ENCODE data around the gene LDLRAD3.

LDLRAD3 gene

DNA sequence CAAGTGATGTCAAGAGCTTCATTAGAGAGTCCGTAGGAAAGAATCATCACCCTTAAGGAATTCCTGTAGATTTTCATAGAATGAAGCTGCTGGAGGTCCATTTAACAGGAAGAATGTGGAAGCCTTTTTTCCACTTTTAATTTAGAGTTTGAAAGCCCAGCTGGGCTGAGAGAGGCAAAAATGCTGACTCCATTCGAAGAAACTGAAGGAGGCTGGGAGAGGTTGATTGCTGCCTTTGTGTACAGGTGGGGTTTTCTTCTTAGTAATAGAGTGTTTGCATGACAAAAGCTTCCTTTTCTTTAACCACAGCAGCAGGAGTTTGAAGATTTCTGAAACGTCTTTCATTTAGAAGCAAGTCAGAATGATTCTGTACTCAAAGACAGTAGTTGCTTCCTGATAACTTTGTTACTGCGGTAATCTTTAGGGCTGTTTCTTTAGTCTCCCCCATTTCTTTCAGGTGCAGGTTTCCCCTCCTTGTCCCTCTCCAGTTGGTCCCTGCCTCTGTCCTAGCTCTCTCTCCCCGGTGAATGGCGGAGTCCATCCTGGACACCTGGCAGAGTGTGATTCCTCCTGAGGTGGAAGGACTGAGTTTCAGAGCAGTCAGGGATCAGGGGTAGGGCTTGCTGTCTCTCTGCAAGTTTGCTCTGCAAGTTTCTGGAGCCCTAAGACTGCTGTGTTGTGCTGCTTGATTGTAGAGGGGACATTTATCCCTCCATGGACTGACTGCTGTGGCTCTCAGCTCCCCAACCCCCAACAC is 166.2 kb downstream of the LDLRAD3 start:
- DNase-seq: peak in 2 of 3 donors; percentile 61 to 78
- ChIA-PET POLR2A (interaction anchor here (0.5 kb wide), 1 partner anchor 714 kb away, joined by 3 read pairs; no protein-coding TSS in a partner anchor), CTCF (interaction anchor here (1.1 to 2.1 kb wide), 3 partner anchors 8 to 18 kb away, joined by 3 to 4 read pairs (median 4); no protein-coding TSS in a partner anchor)
- no peak overlapping the region for H3K4me3 ChIP-seq (ENCODE audit: control insufficient read depth in 1 of 7, extremely low read depth in 1 of 7, insufficient read depth in 4 of 7, low read depth in 2 of 7, low read length in 6 of 7)
- peaks cover 0 to 2% (median 0%) of the 10 kb centered on the region in 5 experiments for H3K27me3 ChIP-seq (replicated peaks in 2 of 5; ENCODE audit: control insufficient read depth in 4 of 5, insufficient read depth in 5 of 5, low read length in 4 of 5)
- 35% methylated on average over 4 of the region's 6 CpGs for WGBS (ENCODE audit: insufficient coverage)
- peaks cover 0 to 38% (median 22%) of the 10 kb centered on the region in 4 experiments for H3K4me1 ChIP-seq (ENCODE audit: control extremely low read depth in 1 of 4, control insufficient read depth in 4 of 4, insufficient read depth in 4 of 4, low read length in 3 of 4)
- H3K36me3 ChIP-seq (ENCODE audit: control insufficient read depth in 4 of 4, insufficient read depth in 4 of 4, low read length in 3 of 4): no peaks in the 10 kb centered on the region
- peaks cover 0 to 13% (median 7%) of the 10 kb centered on the region in 5 experiments for H3K9me3 ChIP-seq (ENCODE audit: control extremely low read depth in 1 of 5, control insufficient read depth in 4 of 5, insufficient read depth in 2 of 5, low read depth in 1 of 5, low read length in 4 of 5)
- H3K27ac ChIP-seq (ENCODE audit: insufficient read depth in 1 of 2, low read depth in 1 of 2, low read length in 2 of 2, poor library complexity in 1 of 2, severe bottlenecking in 2 of 2): no peak overlapping the region

DNA sequence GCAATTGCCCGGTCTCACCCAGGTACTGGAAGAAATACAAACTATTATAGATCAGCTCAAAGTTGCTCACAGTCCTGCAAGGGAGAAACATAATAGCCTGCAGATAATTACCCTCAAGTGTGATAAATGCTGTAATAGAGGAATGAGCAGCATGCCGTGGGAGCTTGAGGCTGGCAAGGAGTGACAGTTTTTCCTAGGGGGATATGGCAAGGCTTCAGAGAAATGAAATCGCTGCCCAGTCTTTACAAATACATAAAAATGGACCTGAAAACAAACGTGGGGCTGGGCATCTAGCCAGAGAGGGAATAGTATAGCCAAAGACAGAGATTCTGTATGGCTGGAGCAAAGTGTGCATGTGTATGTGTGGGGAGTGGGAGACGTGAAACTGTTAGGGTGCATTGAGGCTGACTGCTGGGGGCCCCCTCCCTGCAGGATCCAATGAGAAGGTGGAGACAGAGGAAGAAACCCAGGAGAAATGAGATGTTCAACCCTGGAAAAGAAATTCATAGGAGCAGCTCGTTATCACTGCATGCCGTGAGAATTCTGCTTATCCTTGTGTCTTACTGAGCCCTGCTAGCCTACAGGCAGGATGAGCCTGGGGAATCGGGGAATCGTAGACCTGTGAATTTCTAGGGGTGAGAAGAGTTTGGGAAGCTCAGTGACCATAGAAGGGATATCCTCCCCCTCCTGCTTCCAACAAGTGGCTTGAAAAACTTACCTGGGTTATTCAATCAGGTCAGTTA is 167.0 kb downstream of the LDLRAD3 start:
- ChIA-PET POLR2A (interaction anchor here (0.7 kb wide), 1 partner anchor 37 kb away, joined by 8 read pairs; no protein-coding TSS in a partner anchor), CTCF (interaction anchor here (0.9 to 2.1 kb wide), 4 partner anchors 9 to 21 kb away, joined by 3 to 5 read pairs (median 4); no protein-coding TSS in a partner anchor)
- WGBS (ENCODE audit: insufficient coverage): 78% methylated on average over 6 of the region's 9 CpGs
- Histone ChIP-seq H3K4me3 (ENCODE audit: control insufficient read depth in 1 of 7, extremely low read depth in 1 of 7, insufficient read depth in 4 of 7, low read depth in 2 of 7, low read length in 6 of 7) (no peak overlapping the region), H3K36me3 (ENCODE audit: control insufficient read depth in 4 of 4, insufficient read depth in 4 of 4, low read length in 3 of 4) (peaks cover 0 to 4% (median 0%) of the 10 kb centered on the region in 4 experiments), H3K4me1 (ENCODE audit: control extremely low read depth in 1 of 4, control insufficient read depth in 4 of 4, insufficient read depth in 4 of 4, low read length in 3 of 4) (peaks cover 0 to 30% (median 19%) of the 10 kb centered on the region in 4 experiments), H3K9me3 (ENCODE audit: control extremely low read depth in 1 of 5, control insufficient read depth in 4 of 5, insufficient read depth in 2 of 5, low read depth in 1 of 5, low read length in 4 of 5) (peaks cover 0 to 14% (median 7%) of the 10 kb centered on the region in 5 experiments), H3K27me3 (replicated peaks in 2 of 5; ENCODE audit: control insufficient read depth in 4 of 5, insufficient read depth in 5 of 5, low read length in 4 of 5) (no peaks in the 10 kb centered on the region), H3K27ac (ENCODE audit: insufficient read depth in 1 of 2, low read depth in 1 of 2, low read length in 2 of 2, poor library complexity in 1 of 2, severe bottlenecking in 2 of 2) (no peak overlapping the region)
- DNase-seq: no peak

DNA sequence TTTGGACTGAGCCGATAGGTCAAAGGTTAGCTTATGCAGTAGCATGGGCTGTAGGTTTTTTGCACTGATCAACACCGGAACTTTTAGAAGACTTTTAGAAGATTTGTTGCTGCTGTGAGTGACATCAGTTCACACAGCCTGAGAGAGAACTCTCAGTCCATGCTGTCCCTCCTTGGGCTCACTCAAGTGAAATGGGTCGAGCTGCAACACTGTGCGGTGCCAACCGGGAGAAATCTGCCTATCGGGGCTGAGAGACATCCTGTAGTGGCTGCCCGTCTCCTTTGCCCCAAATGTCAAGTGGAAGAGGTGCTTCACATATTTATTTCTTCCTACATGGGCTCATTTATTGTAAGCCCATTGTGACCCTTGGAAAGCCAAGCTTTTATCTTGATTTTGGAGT is 170.2 kb downstream of the LDLRAD3 start:
- Histone ChIP-seq H3K4me1 (ENCODE audit: control extremely low read depth in 1 of 4, control insufficient read depth in 4 of 4, insufficient read depth in 4 of 4, low read length in 3 of 4) (peaks cover 0 to 25% (median 17%) of the 10 kb centered on the region in 4 experiments), H3K4me3 (ENCODE audit: control insufficient read depth in 1 of 7, extremely low read depth in 1 of 7, insufficient read depth in 4 of 7, low read depth in 2 of 7, low read length in 6 of 7) (no peak overlapping the region), H3K9me3 (ENCODE audit: control extremely low read depth in 1 of 5, control insufficient read depth in 4 of 5, insufficient read depth in 2 of 5, low read depth in 1 of 5, low read length in 4 of 5) (peaks cover 0 to 14% (median 7%) of the 10 kb centered on the region in 5 experiments), H3K27ac (ENCODE audit: insufficient read depth in 1 of 2, low read depth in 1 of 2, low read length in 2 of 2, poor library complexity in 1 of 2, severe bottlenecking in 2 of 2) (no peak overlapping the region), H3K36me3 (ENCODE audit: control insufficient read depth in 4 of 4, insufficient read depth in 4 of 4, low read length in 3 of 4) (peaks cover 0 to 4% (median 0%) of the 10 kb centered on the region in 4 experiments), H3K27me3 (replicated peaks in 2 of 5; ENCODE audit: control insufficient read depth in 4 of 5, insufficient read depth in 5 of 5, low read length in 4 of 5) (no peaks in the 10 kb centered on the region)
- DNase-seq: no peak
- CTCF ChIA-PET: interaction anchor here (0.6 to 3.1 kb wide), 3 partner anchors 17 to 72 kb away, joined by 3 to 19 read pairs (median 5); no protein-coding TSS in a partner anchor
- 100% methylated on average over 7 of the region's 7 CpGs for WGBS (ENCODE audit: insufficient coverage)
- POLR2A ChIA-PET: no interaction called here

DNA sequence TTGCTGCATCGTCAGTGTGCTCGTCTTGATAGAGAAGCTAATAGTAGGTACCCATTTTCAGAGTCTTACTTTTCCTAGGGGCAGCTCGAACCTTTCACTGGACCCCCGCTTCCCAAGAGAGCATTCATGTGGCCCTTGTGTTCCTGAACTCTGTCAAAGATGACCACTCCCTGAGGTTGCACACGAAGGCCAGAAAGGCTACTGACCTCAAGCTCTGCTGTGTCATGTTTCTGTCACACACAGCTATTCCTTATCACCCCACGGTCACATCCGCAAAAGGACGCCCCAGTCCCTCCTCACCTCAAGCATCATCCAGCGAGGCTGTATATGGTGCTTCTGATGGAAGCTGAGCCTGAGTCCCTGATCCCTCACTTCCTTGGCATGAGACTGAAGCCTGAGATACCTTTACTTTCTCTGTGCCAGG is 171.5 kb downstream of the LDLRAD3 start:
- no peaks in the 10 kb centered on the region for H3K27me3 ChIP-seq (replicated peaks in 2 of 5; ENCODE audit: control insufficient read depth in 4 of 5, insufficient read depth in 5 of 5, low read length in 4 of 5)
- ChIA-PET CTCF (interaction anchor here (0.8 to 3.1 kb wide), 6 partner anchors 9 to 73 kb away, joined by 3 to 19 read pairs (median 4); no protein-coding TSS in a partner anchor), POLR2A (no interaction called here)
- no peak overlapping the region for H3K4me3 ChIP-seq (ENCODE audit: control insufficient read depth in 1 of 7, extremely low read depth in 1 of 7, insufficient read depth in 4 of 7, low read depth in 2 of 7, low read length in 6 of 7)
- peaks cover 0 to 14% (median 7%) of the 10 kb centered on the region in 5 experiments for H3K9me3 ChIP-seq (ENCODE audit: control extremely low read depth in 1 of 5, control insufficient read depth in 4 of 5, insufficient read depth in 2 of 5, low read depth in 1 of 5, low read length in 4 of 5)
- H3K36me3 ChIP-seq (ENCODE audit: control insufficient read depth in 4 of 4, insufficient read depth in 4 of 4, low read length in 3 of 4): peaks cover 0 to 4% (median 0%) of the 10 kb centered on the region in 4 experiments
- H3K4me1 ChIP-seq (ENCODE audit: control extremely low read depth in 1 of 4, control insufficient read depth in 4 of 4, insufficient read depth in 4 of 4, low read length in 3 of 4): peaks cover 0 to 12% (median 5%) of the 10 kb centered on the region in 4 experiments
- WGBS (ENCODE audit: insufficient coverage): 97% methylated on average over 8 of the region's 9 CpGs
- H3K27ac ChIP-seq (ENCODE audit: insufficient read depth in 1 of 2, low read depth in 1 of 2, low read length in 2 of 2, poor library complexity in 1 of 2, severe bottlenecking in 2 of 2): no peak overlapping the region
- DNase-seq: no peak

DNA sequence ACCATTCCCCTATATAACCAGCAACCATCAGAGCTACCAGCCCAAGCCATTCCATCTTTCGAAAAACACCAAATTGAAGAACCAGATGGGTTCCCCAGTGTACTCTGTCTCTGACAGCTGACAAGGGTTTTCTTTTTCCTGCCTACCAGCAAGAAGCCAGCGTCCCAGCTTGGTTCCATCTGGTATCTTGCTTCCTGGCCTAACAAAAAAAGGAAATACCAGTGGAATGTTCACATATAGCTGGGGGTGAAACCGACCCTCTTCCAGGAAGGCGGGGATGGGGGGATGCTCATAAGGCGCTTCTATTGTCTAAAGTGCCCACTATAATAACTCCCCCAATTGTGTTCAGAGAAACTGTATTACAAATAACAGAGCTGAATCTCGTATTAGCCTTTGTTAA is 172.3 kb downstream of the LDLRAD3 start:
- H3K4me1 ChIP-seq (ENCODE audit: control extremely low read depth in 1 of 4, control insufficient read depth in 4 of 4, insufficient read depth in 4 of 4, low read length in 3 of 4): peaks cover 0 to 4% (median 2%) of the 10 kb centered on the region in 4 experiments
- H3K9me3 ChIP-seq (ENCODE audit: control extremely low read depth in 1 of 5, control insufficient read depth in 4 of 5, insufficient read depth in 2 of 5, low read depth in 1 of 5, low read length in 4 of 5): peaks cover 0 to 14% (median 7%) of the 10 kb centered on the region in 5 experiments
- no peaks in the 10 kb centered on the region for H3K27me3 ChIP-seq (replicated peaks in 2 of 5; ENCODE audit: control insufficient read depth in 4 of 5, insufficient read depth in 5 of 5, low read length in 4 of 5)
- DNase-seq: peak in 1 of 3 donors; percentile 9
- H3K27ac ChIP-seq (ENCODE audit: insufficient read depth in 1 of 2, low read depth in 1 of 2, low read length in 2 of 2, poor library complexity in 1 of 2, severe bottlenecking in 2 of 2): no peak overlapping the region
- POLR2A ChIA-PET: no interaction called here
- H3K4me3 ChIP-seq (ENCODE audit: control insufficient read depth in 1 of 7, extremely low read depth in 1 of 7, insufficient read depth in 4 of 7, low read depth in 2 of 7, low read length in 6 of 7): no peak overlapping the region
- CTCF ChIA-PET: interaction anchor here (1.1 to 3.1 kb wide), 5 partner anchors 10 to 74 kb away, joined by 3 to 19 read pairs (median 4); no protein-coding TSS in a partner anchor
- WGBS (ENCODE audit: insufficient coverage): 45% methylated on average over 5 of the region's 6 CpGs
- H3K36me3 ChIP-seq (ENCODE audit: control insufficient read depth in 4 of 4, insufficient read depth in 4 of 4, low read length in 3 of 4): peaks cover 0 to 4% (median 0%) of the 10 kb centered on the region in 4 experiments

DNA sequence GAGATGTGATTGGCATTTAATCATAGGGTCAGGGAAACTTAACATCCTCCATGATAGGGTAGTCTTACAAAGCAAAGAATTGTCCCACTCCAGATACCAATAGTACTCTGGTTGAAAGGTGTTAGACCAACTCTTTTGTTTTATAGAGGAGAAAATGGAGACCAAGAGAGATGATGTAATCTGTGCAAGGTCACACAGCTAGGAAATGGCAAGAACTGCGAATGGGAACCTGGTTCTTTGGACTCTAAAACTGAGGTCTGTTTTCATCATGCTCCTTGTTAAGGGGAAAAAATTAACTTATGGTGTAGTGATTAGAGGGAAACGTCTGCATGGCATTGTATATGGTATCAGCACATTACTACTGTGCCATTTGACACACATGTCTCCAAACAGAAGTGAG is 174.2 kb downstream of the LDLRAD3 start:
- H3K4me3 ChIP-seq (ENCODE audit: control insufficient read depth in 1 of 7, extremely low read depth in 1 of 7, insufficient read depth in 4 of 7, low read depth in 2 of 7, low read length in 6 of 7): no peak overlapping the region
- no peak overlapping the region for H3K27ac ChIP-seq (ENCODE audit: insufficient read depth in 1 of 2, low read depth in 1 of 2, low read length in 2 of 2, poor library complexity in 1 of 2, severe bottlenecking in 2 of 2)
- ChIA-PET POLR2A (no interaction called here), CTCF (interaction anchor here (1.6 kb wide), 1 partner anchor 13 kb away, joined by 5 read pairs; no protein-coding TSS in a partner anchor)
- peaks cover 0 to 14% (median 7%) of the 10 kb centered on the region in 5 experiments for H3K9me3 ChIP-seq (ENCODE audit: control extremely low read depth in 1 of 5, control insufficient read depth in 4 of 5, insufficient read depth in 2 of 5, low read depth in 1 of 5, low read length in 4 of 5)
- no peaks in the 10 kb centered on the region for H3K27me3 ChIP-seq (replicated peaks in 2 of 5; ENCODE audit: control insufficient read depth in 4 of 5, insufficient read depth in 5 of 5, low read length in 4 of 5)
- 100% methylated on average over 2 of the region's 2 CpGs for WGBS (ENCODE audit: insufficient coverage)
- DNase-seq: no peak
- peaks cover 0 to 4% (median 0%) of the 10 kb centered on the region in 4 experiments for H3K4me1 ChIP-seq (ENCODE audit: control extremely low read depth in 1 of 4, control insufficient read depth in 4 of 4, insufficient read depth in 4 of 4, low read length in 3 of 4)
- peaks cover 0 to 4% (median 0%) of the 10 kb centered on the region in 4 experiments for H3K36me3 ChIP-seq (ENCODE audit: control insufficient read depth in 4 of 4, insufficient read depth in 4 of 4, low read length in 3 of 4)

Measured in common myeloid progenitor, CD34-positive (primary cell).